Stimulated activated CD8-positive, alpha-beta memory T cell treated with anti-CD3 and anti-CD28 coated beads, Interleukin-15, amount 100 ng/mL, for 1 hour (primary cell): ENCODE measurements around the gene GPX7.
"Not testable (repeated sequence)": the region's sequence is repeated elsewhere in the genome, so short reads cannot be mapped to it uniquely, and the experiment has no call there.

Source experiments
- DNase-seq: peaks from one replicate; pipeline ENCODE4 v3.0.0-alpha.2; 2020; ENCODE audit warnings: low read depth

Gene GPX7

DNA sequence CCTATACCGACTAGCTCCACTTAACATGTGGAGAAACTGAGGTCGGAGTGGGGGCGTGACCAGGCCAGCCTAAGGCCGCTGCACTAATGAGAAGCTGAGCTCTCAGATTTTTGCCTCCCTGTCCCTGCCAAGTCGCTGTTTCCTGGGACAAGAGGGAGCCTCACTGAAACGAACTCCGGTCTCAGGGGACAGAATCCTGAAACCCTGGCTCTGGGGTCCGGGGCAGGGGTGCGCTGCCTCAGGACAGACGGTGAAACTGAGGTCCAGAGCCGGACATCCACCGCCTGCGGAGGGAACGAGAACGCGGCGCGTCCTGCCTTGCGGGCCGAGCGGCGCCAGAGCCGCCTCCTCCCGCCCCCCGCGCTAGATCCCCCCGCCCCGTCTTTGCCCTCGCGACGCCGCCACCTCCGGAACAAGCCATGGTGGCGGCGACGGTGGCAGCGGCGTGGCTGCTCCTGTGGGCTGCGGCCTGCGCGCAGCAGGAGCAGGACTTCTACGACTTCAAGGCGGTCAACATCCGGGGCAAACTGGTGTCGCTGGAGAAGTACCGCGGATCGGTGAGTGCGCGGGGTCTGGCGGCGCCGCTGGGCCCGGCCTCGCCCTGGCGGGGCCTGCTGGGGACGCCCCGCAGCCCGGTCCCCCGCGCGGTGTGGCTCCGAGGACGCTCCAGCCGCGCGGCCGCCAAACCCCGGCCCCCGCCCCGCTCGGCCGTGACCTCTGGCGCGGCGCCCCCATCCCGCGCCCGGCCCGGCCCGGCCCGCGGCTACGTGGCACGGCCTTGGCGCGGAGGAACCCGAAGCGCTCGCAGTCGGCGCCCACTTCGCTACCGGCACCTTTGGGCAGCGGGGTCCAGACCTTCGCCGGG is at the start of gene GPX7:
Gene GPX7 (plus strand): TSS at position 381 of the 865 bp plus-strand sequence. CDS start 39 bp downstream, at position 420.
- DNase-seq = peak; percentile 13

DNA sequence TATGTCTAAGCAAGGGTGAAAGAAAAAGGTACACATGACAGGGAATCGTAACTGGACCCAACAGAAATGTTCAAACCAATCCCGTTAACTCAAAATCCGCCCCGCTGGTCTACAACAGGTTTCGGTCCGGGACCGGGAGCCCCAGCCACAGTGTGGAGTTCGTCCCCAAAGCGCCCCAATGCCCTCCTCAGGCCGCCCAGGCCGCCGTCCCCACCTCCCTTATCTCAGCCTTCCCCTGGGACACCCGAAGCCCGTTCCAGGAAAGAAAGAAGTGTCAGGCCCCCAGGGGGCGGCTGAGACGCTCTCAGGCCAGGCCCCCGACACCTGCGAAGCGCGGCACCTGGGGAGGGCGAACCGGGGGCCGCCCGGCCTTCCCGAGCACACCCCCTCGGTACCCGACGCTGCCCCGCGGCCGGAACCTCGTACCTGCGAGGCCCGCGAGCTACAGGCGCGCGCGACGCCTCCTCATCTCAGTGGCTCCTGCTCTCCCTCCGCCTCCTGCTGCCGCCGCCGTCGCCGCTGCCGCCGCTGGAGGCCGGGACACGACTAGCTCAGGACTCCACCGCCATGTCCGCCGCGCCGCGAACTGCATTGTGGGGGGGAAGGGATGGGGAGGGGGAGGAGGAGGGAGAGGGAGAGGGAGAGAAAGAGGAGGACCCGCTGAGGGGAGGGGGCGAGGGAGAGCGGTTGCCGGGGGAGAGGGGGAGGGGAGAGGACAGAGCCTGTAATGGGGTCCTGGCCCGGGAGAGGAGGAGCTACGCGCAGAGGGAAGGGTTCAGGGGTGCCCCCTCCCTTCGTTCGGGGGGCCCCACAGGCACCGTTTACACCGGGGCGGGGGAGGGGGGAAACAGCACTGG is 49.4 kb upstream of the GPX7 start, which contains the start of gene TUT4:
Gene TUT4 (minus strand): TSS at position 588 of the 857 bp plus-strand sequence. CDS start 26,812 bp downstream, outside the sequence.
- DNase-seq = peak; percentile 47

DNA sequence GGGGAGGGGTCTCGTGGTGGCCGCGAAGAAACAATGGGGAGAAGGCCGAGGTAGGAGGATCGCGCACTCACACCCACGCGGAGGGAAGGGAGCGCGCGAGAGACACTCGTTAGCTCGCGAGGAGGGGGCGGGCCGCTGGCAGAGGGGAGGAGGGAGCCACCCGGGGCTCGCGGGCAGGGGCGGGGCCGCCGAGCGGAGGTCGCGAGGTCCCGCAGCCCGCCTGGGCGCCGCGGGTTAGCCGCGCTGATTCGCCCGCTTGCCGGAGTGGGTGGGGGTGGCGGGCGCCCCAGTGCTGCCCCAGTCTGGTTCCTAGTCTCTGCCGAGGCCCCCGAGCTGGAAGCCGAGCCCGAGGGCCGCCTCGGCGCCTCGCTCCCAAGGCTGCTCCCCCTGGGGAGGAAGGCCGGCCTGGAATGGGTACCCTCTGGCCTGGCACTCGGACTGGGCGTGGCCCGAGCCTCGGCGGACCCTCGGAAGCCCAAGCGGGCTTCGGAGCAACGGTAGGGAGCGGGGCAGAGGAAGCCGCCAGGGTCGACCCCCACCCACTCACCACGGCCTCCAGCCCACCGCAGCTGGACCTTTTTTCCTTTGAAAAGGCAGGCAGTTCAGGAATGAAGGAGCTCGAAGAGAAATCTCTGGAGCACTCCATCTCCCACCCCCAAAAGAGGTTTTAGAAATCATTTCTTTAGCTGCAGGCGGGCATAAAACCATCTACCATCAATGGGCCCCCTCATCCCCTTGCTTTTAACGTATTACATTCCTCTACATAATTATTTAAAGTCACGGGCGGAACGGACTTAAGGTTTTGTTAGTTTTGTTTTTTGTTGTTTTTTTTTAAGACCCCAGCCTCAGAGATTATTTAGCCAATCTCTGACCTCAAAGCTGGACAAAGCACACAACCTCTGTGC is 48.6 kb upstream of the GPX7 start:
- DNase-seq = peak; percentile 73

DNA sequence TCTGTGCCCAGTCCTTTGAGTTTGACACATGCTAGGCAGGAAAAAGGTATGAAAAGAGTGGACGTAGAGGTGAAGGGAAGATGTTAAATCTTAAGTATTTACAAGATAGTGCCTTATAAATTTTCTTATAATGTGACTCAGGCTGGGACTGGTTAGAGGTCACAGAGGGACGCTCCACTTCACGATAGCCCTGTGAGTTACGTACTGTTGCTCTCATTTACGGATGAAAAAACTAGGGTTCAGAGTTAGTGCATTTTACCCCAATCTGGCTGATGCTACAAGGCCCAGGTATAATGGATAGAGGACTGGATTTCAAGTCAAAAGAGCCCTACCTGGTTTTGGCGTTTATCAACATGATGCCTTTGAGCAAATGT is 47.9 kb upstream of the GPX7 start:
- no peak for DNase-seq

DNA sequence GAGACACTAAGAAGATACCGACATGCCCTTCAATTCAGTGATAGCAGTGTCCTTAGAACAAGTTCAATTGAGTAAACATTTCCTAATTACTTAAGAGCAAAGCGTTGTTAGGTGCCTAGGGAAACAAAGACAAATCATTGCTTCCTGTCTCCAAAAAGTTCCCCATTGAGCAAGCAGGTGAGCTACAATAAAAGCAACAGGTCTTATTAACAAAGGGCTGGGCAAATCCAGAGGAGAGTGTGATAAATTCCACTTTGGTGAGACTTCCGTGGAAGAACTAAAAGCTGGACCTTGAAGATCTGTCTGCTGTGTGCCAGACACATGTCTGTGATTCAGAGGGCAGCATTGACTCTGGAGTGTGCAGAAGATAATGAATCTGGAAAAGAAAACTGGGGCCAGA is 47.4 kb upstream of the GPX7 start:
- no peak for DNase-seq

DNA sequence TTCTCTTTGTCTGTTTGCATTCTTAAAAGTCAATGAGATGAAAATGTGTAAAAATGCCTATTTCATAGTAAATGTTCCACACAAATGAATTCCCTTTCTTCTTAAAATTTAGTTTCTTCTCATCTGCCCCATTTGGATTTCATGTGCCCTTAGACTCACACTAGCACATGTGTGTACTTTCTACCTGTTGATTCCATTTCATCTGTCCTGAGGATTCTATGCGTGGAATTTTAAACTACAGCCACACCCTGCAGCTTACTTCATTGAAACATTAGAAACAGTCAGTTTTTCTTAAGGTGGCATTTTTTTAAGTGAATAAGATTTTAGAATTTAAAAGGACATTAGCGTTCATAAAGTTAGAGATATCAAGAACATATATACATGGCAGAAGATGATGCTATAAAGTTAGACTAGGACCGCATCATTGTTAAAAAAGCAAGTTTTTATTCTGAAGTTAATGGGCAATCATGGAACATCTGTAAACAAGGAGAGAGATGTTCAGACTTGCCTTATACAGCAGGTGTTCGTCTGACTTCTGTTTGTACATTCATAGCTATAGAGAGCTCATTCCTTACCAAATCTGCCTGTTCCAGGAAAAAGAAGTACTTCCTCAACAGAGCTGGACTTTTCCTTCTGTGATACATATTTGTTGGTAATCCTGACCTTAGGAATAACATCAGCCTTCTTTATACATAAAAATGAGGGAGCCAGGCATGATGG is 45.4 kb upstream of the GPX7 start:
- DNase-seq = no peak

DNA sequence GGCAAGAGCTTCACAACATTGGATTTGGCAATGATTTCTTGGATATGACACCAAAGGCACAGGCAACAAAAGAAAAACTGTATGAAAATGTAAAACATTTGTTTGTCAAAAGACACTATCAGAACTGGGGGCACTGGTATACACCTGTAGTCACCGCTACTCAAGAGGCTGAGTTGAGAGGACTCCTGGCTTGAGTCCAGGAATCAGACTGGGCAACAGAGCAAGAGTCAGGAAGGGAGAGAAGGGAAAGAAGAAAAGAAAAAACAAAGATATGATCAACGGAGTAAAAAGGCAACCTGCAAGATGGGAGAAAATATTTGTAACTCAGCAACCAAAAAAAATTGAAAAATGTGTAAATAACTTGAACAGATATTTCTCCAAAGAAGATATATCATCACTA is 43.2 kb upstream of the GPX7 start:
- no peak for DNase-seq

DNA sequence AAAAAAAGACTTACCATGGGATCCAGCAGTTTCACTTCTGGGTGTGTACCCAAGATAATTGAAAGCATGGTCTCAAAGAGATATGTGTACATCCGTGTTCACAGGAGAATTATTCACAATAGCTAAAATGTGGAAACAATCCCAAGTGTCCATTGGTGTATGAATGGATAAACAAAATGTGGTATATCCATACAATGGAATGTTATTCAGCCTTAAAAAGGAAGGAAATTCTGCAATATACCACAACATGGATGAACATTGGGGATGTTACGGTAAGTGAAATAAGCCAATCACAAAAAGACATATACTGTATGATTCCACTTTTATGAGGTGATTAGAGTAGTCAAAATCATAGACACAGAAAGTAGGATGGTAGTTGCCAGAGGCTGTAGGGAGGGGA is 42.3 kb upstream of the GPX7 start:
- no peak for DNase-seq

DNA sequence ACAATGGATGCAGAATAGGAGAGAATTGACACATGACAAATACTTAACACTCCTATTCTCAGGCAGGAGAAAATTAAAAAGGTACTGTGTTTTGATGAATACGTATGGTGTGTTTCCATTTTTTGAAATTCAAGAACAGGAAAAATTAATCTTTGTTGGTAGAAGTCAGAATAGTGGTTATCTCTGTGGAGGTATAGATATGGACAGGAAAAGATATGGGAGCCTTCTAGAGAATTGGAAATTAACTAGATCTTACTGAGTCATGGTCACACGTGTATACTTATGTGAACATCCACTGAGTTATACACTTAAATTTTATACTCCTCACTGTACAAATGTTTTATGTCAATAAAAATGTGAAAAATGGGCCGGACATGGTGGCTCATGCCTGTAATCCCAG is 39.4 kb upstream of the GPX7 start:
- DNase-seq = no peak

DNA sequence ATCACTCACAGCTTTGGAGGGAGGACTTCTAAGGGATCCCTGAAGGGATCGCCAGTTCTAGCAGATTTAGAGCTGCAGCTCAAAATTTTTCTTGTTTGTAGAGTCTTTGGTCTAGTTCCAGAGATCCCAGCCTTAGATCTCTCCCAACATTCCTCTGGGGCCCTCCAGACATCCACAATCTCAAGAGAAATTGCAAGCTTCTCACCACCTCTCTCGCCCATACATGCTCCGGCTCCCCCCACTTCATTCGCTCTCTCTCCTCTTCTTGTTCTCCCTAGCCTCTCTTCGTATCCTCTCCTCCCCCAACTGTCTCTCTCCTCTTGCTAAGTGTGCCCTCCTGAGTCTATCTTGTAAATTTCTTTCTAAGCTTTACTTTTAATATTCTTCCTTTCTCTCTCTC is 34.2 kb upstream of the GPX7 start:
- DNase-seq = no peak

DNA sequence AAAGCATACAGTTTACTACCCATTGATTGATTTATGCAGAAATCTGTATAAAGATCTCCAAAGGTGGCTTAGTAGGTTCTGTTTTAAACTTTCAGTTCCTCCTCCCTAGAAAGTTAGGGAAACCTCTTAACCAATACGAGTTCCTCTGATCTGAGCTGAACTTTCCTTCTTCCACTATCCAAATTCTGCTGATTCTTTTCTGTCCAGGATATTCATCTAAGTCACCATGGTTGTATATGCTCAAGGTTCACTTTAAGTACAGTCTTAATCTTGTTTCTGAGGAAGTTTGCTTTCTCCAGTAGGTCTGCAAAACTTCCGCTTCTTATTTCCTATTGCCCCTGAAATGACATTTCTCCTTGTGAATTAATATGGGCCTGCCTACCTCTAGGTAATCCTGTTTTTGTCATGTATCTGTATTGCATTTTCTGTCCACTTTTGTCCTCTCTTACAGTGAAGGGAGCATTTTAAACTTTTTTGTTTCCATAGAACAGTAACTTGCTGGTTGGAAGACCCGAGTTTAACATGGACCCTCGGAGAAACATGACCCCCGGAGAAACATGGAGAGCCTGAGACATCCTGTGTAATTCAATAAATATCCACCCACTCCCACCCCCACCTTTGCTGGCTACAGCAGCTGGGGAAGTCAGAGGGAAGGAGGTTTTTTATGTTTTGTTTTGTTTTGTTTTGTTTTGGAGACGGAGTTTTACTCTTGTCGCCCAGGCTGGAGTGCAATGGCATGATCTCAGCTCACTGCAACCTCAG is 32.5 kb upstream of the GPX7 start:
- no peak for DNase-seq

DNA sequence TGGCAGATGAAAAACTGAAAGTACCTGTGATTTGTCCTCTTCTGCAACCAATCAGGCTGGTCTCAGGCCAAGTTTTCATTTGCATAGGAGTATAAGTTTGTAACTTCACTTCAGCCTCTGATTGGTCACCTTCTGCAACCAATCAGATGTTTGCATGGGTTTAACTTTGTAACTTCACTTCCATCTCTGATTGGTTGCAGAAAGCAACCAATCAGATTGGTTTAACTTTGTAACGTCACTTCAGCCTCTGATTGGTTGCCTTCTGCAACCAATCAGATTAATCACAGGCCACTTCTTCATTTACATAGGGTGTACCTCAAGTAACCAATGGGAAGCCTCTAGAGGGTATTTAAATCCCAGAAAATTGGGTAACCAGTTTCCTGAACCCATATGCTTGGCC is 30.4 kb upstream of the GPX7 start:
- DNase-seq = no peak

DNA sequence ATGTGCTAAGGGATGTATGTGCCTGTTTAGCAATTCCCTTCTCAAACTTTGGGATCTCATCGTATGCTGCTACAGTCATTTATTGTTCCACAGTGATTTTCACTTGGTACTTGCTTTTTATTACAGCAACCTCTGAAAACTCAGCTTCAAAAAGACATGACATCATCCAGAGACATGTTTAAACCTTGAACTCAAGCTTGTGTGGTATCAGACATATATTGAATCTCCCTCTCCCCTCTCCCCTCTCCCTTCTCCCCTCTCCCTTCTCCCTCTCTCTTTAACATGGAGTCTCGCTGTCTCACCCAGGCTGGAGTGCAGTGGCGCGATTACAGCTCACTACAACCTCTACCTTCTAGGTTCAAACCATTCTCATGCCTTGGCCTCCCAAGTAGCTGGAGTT is 29.8 kb upstream of the GPX7 start:
- DNase-seq = no peak

DNA sequence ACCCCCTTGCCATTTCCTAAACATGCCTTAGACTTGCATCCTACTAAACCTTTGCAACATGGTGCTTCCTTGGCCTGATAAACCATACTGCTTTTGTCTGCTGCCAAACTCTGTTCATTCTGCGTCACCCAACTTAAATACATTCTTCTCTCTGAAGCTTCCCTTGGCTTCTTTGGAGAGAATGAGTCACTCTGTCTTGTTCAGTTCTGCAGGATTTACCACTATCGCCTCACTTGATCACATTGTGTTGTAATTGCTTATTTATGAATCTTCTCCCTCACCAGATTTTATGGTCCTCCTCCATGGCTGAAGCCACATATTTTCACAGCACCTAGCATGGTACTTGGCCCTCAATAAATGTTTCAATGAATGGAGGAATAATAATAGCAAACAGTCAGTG is 27.6 kb upstream of the GPX7 start:
- DNase-seq = no peak

DNA sequence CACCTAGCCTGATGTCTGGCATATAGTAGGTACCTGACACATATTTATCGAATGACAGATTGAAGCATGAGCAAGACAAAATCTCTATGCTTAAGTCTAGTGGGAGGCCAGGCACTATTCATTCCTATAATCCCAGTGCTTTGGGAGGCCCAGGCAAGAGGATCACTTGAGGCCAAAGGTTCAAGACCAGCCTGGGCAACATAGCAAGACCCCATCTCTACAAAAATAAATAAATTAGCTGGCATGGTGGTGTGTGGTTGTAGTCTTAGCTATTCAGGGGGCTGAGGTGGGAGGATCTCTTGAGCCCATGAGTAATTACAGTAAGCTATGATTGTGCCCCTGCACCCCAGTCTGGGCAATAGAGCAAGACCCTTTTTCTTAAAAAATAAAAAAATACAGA is 26.1 kb upstream of the GPX7 start:
- no peak for DNase-seq

DNA sequence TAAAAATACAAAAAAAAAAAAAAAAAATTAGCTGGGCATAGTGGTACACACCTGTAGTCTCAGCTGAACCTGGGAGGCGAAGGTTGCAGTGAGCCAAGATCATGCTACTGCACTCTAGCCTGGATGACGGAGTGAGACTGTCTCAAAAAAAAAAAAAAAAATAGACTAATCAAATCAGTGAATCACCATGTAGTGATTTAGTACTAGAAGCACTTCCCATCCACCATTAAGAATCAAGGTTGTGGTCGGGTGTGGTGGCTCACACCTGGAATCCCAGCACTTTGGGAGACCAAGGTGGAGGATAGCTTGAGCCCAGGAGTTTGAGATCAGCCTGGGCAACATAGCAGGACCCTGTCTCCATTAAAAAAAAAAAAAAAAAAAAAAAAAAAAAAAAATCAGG is 24.1 kb upstream of the GPX7 start:
- DNase-seq = not testable (repeated sequence)

DNA sequence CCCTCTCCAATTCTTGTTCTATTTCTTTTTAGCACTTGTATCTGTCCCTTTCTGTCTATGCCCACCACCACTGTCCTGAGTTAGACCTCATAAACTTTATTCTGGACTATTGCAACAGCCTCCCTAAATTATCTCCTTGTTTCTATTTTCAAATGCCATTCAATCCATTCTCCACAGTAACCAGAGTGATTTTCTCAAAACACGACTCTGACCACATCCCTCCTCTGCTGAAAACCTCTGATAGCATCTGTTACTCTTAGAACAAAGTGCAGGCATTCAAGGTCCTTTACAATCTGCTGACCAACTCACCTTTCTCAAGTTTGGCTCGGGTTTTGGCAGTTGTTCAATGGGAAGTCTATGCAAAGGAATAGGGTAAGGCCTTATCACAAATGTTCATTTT is 22.8 kb upstream of the GPX7 start:
- no peak for DNase-seq

DNA sequence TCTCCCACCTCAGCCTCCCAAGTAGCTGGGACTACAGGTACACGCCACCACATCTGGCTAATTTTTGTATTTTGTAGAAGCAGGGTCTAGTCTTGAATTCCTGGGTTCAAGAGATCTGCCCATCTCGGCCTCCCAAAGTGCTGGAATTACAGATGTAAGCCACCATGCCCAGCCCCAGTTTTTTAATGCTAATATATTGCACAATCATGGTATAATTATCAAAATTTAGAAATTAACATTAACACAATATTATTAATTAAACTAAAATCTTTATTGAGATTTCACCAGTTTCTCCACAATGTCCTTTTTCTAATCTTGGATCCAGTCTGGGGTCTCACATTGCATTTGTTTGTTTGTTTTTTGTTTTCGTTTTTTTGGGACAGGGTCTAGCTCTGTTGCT is 21.9 kb upstream of the GPX7 start:
- no peak for DNase-seq

DNA sequence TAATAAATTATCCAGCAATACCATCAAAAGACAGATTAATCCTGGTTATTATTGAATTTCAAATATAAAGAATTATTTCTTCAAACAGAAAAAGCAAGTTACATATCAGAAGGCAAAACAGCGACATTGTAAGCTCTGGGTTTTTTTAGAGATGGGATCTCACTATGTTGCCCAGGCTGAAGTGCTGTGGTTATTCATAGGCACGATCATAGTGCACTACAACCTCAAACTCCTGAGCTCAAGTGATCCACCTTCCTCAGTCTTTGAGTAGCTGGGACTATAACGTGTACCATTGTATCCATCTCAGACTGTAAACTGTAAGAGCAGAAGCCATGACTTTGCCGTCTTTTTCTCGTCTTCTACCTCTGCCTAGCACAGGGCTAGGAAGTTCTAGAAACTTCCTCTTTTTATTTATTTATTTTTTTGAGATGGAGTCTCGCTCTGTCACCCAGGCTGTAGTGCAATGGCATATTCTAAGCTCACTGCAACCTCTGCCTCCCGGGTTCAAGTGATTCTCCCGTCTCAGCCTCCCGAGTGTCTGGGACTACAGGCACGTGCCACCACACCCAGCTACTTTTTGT is 20.0 kb upstream of the GPX7 start:
- DNase-seq = no peak

DNA sequence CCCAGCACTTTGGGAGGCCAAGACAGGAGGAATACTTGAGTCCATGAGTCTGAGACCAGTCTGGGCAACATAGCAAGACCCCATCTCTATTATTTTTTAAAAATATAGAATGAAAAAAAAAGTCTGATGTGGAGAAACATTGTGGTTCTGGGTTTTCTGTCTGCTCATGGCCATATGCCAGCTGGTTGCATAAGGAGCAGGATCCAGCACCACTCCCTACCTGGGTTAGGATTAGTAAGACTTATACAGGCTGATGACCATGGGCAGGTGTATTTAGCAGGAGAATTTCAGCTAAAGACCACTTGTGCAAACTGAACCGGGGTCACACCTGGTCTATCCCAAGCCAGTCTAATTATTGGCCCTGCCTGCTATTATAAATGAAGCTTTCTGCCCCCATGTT is 16.7 kb upstream of the GPX7 start:
- DNase-seq = no peak
